ENCODE results near the gene TSSK6.

The TSSK6 gene

DNA sequence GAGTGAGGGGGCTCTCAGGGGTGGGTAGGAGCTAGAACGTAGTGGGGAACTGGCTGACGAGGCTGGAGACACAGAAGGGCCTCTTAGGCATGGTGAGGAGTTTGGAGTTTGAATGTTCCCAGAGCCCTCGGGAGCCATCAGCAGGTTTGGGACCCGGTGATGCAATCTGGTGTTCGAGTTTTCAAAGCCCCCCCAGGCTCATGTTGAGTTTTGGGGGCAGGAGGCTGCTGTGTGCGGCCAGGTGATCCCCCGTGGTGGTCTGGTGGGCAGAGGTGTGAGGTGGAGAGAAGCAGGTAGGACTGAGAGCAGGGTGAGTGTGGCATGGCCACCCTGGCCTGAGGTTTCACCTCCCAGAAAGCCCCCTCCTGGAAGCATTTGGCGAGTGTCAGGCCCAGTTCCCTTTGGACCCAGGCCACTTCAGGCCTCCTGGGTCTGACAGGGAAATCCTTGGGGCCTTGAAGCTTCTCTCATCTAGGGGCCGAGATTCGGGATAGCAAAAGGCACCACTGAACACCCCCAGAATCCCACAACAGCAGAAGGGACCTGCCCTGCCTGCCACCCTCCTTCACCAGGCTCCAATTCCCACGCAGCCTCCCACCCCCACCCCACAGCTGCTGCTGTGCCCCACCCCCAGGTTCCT is 14.6 kb upstream of the TSSK6 start:
- no peak for DNase-seq

DNA sequence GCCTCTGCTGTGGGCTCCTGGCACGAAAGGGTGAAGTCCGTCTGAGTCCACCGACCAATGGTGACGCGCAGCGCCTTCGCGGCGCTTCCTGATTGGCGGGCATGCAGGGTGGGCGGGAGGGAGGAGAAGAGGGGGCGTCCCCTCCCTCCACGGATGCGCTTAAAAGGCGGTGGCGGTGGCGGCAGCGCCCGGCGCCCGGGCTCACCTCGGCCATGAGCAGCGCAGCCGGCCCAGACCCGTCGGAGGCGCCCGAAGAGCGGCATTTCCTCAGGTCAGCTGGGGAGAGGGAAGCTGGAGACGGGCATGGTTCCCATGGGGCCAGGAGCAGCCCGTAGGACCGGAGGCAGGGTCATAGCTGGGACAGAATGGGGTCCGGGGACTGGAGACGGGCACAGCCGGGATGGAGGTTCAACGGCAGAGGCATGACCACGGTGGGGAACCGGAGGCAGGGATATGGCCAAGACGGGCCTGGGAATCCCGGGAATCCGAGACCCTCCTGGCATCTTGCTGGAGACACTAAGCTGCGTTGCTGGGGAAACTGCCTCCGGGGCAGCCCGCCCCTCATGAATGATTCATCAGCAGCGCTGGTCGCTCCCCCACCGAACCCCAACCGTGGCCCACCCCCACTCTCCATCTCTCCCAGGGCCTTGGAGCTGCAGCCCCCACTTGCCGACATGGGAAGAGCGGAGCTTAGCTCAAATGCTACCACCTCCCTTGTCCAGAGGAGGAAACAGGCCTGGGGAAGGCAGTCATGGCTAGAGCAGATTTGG is 13.6 kb upstream of the TSSK6 start, which contains the start of gene YJEFN3:
Gene YJEFN3, plus strand, starts transcription at position 191 of the 770 bp plus-strand sequence. Its CDS starts 22 bp downstream, at position 213.
- DNase-seq = no peak

DNA sequence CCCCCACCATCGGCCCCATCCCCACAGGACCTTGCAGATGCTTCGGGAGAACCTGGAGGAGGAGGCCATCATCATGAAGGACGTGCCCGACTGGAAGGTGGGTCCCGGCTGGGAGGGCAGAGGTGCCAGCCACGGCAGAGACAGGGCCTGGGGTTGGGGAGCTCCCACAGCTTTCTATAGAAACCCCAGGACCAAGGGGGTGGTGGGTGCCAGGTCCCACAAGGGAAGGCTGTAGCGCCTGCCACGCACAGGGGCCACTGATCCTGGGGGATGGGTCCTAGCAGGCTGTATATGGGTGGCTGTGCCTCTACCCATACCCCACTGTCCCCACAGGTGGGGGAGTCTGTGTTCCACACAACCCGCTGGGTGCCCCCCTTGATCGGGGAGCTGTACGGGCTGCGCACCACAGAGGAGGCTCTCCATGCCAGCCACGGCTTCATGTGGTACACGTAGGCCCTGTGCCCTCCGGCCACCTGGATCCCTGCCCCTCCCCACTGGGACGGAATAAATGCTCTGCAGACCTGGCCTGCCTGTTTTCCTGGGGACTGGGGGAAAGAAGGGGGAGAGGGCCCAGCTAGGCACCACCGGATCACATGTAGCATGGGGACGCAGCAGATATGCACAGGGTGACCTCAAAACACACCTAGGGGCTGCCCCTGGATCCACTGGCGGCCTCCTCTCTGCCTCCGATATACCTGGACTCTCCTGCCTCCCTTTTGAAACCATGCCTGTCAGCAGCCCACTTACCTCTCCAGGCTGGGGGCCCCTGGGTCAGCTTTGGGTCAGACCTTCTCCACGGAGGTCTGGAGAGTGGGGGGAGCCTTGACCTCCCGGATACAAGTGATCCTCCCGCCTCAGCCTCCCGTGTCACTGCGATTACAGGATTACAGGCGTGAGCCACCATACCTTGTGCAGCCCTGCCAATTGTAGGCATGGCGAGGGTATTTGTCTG is 12.6 kb upstream of the TSSK6 start:
- DNase-seq = no peak

DNA sequence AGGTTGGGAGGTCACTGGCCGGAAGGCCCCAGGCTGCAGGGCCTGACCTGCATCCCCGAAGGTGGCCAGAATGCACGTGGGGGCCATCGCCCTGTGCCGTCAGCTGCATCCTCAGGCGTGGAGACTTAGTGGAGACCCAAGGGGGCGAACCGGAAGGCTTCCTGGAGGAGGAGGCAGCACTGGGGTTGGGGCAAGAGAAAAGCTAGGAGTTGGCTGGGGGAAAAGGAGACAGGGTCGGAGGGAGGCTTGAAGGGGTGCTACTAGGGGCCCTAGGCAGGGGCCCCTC is 12.0 kb upstream of the TSSK6 start:
- DNase-seq = no peak

DNA sequence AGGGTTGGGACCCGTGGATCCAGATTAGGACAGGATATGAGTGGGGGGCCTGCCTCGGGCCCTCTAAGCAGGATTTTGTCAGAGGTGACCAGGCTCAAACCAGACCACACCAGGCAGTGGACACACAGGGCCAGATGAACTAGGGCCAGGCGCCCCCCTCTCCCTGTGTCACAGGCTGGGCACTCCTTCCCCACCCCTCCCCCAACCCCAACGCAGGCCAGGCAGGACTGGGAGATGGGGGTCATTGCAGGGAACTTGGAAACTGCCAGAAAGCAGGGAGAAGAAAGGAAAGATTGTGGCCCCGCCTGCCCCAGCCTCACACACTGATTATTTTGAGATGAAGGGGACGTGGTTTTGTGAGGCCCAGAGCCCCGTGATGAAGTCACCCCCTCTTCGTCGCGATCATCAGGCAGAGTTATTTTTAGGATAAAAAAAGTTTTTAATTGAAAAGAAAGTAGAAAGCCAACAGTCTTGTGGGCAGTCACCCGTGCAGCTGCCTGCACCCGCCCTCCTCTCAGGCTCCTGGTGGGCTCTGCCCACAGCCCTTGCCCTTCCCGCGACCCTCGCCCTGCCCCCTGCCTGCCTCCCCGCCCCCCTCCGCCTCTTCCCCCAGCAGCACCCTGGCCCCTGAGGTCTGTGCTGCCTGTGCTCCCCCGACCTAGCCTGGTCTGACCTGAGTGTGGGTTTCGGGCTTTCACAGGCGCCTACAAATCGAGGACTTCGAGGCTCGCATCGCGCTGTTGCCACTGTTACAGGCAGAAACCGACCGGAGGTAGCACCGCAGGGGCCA is 11.4 kb upstream of the TSSK6 start:
- DNase-seq = no peak

DNA sequence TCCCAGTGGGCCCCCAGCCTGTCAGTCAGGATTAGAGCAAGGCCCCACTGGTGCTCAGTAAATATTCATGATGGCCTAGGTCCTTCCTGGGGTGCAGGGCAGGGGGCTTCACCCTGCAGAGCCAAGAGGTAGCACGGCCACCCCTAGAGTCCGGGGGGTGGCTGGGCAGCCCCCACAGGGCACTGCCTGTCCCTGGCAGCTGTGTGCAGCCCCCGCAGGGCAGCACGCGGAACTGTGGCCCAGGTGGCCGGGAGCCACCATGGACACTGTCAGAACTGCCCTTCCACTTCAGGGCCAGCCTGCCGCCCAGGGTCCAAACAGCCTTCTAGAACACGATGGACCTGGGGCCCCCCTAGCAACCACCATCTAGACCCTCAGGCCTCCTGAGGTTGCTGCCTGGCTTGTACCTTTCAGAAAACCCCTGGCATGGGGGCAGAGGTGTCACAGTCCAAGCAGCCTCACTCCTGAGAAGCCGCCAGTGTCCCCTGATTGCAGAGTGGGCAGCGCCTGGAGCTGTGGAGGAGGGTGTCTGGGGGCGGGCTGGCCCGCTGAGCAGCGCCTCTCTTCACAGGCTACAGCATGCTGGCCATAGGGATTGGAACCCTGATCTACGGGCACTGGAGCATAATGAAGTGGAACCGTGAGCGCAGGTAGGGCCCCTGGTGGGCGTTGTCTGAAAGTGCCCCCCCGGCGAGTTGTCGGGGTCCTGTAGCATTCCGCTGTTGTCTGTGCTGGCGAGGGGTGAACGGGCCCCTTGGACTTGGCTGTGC is 10.4 kb upstream of the TSSK6 start:
- no peak for DNase-seq

DNA sequence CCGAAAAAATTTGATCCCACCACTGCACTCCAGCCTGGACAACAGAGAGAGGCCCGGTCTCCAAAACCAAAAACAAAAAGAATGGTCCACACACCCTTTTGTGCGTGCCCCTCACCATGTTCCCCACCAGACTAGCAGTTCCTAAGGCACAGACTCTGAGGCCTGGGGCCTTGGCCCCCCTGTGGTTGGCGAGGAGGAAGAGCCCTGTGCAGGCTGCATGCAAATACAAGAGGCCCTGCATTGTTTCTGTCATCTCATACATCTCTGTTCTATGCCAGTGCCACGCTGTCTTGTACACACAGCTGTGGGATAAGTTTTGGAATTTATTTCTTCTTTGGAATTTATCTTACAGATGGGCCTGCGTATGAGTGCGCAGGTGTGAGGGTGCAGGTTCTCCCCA is 8.7 kb upstream of the TSSK6 start:
- no peak for DNase-seq

DNA sequence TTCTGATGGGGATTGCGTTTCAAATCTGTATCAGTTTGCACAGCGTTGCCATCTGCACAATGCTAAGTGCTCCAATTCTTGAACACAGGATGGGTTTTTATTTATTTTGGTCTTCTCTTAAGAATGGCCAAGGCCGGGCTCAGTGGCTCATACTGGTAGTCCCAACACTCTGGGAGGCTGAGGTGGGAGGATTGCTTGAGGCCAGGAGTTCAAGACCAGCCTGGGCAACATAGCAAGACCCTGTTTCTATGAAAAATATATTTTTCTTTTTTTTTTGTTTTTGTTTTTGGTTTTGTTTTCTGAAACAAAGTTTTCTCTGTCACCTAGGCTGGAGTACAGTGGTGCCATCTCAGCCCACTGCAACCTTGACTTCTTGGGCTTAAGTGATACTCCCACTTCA is 7.8 kb upstream of the TSSK6 start:
- DNase-seq = no peak

DNA sequence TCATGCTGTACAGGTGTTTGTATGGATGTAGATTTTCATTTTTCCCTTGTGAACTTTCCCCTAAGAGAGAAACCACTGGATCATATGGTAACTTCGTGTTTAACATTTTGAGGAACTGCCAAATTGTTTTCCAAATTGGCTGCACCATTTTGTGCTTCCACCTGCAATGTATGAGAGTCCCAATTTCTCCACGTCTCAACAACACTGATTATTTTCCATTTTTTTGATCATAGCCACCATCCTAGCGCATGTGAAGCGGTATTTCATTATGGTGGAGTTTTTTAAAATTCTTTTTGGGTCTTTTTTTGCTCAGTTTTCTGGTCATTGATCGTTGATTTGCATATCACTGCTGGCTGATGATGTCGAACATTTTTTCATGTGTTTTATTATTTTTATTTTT is 5.6 kb upstream of the TSSK6 start:
- DNase-seq = no peak

DNA sequence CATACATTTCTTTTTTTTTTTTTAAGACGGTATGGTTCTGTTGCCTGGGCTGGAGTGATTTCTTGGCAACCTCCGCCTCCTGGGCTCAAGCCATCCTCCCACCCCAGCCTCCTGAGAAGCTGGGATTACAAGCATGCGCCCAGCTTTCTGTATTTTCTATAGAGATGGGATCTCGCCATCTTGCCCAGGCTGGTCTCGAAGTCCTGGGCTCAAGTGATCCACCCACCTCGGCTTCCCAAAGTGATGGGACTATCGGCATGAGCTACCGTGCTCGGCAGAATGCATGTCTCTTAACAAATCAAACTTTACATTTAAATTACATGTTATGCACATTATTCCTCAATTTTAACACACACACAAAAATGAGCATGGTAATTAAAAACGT is 1.9 kb upstream of the TSSK6 start:
- DNase-seq = no peak

DNA sequence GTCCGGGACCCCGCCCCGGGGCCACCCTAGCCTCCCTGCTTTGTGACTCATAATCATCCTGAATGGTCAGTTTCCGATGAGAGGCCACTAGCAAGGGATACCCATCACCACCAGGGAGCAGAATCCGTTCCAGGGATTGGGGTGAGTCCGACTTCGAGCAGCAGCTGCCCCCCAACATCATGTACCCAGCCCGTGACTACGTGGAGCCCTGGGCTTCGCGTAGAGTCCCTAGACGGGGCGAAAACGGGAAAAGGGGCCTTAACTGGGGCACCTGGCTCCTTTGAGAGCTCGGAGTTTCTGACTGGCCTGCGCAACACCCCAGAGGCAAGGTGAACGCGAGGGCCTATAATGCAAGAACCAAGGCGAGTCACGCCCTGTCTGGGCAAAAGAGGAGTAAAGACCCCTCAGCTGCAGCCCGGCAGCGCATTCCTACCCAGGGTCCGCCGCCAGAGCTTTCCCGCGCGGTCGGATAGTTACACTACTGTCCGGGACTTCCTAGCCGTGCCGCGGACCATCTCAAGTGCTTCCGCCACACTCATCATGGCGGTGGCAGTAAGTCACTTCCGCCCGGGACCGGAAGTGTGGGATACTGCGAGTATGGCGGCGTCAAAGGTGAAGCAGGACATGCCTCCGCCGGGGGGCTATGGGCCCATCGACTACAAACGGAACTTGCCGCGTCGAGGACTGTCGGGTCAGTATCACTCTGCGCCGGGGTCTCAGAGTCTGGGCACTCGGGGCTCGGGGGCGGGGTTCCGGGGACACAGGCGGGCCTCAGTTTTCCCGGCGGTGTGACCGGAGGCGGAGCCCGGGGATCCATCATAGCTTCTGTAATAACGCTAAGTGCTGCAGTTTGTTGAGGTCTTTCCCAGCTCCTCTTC is 533 bp upstream of the TSSK6 start, which contains the start of gene NDUFA13:
Gene NDUFA13, plus strand, starts transcription at position 584 of the 878 bp plus-strand sequence. Its CDS starts 14 bp downstream, at position 598.
- peak; percentile 76 for DNase-seq

DNA sequence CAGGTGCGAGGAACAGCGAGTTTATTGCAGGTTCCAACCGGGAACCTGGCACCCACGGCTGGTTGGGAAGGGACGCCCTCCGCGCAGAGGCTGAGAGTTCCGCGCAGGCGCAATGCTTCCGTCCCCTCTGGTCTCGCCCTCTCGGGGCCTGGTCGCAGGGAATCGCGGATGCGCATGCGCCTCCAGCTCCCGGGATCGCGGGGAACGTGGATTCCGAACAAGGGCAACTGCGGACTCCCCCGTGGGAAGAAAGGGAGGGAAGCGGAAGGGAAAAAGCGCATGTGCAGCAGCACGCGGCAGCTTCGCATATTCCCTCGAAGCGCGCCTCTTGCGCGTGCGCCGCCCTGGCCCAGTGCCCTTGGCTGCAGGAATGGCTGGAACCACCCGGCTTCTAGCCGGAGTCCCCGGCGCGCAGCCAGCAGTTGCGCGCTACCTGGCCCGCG is 1.1 kb downstream of the TSSK6 start:
- DNase-seq = no peak

DNA sequence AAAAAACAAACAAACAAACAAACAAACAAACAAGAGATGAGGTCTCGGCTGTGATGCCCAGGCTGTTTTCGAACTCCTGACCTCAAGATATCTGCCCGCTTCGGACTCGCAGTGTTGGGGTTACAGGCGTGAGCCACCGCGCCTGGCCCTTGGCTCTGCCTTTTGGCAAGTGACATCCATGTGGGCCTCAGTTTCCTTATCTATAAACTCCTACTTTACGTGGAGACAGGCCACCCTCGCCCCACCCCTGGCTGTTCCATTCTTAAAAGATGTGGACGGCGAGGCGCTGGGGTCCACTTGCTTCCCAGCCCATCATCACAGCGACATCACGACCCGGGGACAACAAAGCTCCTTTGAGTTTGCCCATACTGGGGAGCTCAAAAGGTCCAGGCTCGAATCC is 1.7 kb downstream of the TSSK6 start:
- DNase-seq = no peak

DNA sequence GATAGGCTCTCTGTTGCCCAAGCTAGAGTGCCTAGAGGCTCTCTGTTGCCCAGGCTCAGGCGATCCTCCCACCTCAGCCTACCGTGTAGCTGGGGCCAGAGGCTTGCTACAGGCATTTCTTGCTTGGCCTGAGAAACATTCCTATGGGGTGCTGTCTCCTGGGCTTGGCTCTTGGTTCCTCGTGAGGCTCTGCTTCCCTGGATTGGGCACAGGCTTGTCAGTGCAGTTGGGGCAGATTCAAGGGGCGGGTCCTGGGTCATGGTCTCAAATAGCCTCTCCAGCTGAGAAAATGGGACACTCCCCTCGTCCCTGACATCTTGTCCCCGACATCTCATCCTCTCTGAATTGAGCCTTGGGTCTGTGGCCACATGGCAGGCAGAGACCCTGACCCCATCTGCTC is 4.9 kb downstream of the TSSK6 start:
- no peak for DNase-seq

DNA sequence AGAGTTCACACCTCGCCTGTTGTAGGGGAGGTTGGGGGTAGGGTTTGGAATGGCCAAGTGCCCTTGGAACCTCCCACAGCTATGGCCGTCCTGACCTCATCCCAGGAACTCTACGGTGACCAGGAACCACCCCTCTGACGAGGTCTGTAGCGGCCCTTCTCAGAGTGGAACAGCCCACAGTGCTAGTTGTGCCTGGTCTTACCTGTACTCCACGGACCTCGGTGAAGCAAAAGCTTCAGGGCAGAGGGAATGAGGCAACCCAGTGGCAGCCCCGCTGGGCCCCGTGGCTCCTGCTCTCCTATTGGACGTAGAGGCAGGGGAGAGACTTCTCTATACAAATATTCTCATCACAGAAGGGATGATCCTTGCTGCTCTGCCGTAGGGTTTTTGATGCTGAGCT is 7.1 kb downstream of the TSSK6 start:
- DNase-seq = no peak

DNA sequence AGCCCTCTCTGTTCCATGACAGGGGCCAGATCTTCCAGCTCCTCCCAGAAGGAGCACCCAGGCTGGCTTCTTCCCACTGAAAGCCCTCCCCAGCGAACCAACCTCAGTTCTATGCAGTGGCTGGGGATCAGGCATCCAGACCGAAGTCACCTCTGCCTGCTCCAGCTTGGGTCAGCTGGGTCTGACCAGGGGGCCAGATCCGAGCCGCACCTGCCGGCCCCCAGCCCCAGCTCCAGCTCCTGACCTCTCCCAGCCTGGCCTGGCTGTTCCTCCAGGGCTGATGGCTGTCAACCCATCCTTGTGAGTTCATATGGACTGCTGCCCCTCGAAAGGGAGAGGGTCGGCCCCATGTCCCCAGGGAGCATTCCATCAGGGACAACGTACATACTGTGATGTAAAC is 8.0 kb downstream of the TSSK6 start:
- no peak for DNase-seq

DNA sequence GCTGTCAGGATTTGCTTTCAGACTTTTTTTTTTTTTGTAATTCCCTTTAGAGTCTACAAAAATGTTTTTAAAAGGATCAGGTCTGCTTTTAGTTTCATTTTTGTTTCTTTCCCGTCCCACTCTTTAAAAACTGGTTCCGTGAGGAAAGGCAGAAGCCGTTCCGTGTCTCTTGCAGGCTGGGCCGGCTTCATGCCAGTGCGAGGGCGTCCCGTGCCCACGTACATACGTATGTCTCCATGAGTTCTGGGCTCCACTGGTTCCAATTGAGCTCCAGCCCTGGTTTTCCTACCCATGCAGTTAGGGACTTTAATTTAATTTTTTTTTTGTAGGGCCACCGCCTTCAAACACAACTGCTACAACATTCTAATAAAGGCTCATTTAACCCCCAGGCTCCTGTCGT is 8.8 kb downstream of the TSSK6 start:
- no peak for DNase-seq

DNA sequence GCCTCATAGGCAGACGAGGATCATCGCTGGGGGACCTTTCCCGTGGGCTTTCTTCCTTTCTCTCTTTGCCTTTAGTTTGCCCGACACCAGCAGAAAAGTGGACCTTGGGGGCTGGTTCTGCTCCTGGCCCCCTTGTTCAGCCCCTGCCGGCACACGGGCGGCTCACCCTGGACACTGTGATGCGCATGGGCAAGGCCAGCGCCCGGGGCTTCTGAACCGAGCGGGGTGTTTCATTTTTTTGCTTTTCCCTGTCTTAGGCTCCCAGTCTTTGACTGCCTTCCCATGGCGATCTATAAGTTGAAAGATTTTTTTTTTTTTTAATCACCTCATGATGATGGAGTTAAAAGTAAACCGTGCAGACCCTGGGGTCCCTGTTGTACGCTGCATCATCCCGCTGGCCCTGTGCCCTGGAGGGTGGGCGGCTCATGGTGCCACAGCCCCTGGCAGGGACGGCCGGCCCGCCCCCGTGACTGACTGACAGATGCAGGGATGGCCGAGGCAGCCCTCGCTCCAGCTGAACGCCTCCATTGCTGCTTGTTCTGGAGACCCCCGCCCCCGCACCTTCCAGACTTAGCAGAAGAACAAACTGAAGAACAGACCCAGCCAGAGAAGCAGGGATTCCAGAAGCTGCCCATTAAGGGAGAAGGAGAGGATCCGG is 9.6 kb downstream of the TSSK6 start:
- DNase-seq = no peak

DNA sequence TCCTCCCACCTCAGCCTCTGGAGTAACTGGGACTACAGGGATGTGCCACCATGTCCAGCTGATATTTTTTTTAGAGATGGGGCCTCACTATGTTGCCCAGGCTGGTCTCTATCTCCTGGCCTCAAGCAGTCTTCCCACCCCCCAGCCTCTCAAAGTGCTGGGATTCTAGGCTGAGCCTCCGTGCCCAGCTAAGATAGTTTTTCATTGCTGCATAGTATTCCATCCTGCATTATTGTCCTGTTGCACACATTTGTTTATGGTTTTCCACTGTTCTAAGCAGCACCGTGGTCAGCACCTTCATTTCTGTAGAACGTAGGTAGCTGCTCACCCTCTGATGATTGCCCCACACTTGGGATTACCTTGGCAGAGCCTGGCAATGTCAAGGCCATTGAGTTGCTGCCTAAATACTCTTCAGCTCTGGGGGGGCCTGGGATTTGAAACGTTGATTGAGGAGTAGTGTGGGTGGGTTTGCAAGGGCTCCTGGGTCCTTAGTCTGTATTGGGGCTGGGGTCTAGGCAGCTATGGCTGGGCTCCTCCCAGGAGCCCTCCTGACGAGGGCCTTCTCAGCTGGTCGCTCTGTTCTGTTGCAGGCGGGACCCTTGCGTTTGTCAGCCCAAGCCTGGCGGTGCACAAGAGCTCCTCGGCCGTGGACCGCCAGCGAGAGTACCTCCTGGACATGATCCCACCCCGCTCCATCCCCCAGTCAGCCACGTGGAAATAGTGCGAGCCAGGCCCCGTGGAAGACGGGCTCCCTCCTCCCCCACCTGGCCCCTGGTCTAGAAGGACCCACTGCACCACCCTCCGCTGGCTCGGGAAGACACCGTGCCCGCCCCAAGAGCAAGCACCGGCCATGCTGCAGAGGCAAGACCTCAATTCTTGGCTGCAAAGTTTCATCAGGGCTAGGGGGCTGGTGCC is 10.3 kb downstream of the TSSK6 start:
- DNase-seq = no peak
